ENCODE data around the gene SNRPE.

DNA sequence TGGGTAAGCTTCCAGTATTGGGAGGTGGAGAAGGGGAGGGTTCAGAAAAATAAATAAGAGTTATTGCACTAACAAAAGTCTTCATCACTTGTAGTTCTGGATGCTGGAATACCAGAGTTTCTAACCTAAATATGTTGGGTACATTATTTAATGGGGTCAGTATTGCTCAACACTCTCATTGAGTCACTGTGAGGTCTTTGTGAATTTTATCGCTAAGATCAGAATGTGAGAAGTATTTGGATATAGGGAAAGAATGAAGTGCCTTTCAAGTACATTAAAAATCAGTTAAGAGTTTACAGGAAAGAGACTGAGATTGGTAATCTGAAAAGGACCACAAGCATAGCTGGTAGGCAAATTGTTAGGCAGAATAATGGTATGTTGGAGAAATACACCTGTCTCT, 8.8 kb downstream of the SNRPE start:
- TF ChIP-seq, protein P1, sequence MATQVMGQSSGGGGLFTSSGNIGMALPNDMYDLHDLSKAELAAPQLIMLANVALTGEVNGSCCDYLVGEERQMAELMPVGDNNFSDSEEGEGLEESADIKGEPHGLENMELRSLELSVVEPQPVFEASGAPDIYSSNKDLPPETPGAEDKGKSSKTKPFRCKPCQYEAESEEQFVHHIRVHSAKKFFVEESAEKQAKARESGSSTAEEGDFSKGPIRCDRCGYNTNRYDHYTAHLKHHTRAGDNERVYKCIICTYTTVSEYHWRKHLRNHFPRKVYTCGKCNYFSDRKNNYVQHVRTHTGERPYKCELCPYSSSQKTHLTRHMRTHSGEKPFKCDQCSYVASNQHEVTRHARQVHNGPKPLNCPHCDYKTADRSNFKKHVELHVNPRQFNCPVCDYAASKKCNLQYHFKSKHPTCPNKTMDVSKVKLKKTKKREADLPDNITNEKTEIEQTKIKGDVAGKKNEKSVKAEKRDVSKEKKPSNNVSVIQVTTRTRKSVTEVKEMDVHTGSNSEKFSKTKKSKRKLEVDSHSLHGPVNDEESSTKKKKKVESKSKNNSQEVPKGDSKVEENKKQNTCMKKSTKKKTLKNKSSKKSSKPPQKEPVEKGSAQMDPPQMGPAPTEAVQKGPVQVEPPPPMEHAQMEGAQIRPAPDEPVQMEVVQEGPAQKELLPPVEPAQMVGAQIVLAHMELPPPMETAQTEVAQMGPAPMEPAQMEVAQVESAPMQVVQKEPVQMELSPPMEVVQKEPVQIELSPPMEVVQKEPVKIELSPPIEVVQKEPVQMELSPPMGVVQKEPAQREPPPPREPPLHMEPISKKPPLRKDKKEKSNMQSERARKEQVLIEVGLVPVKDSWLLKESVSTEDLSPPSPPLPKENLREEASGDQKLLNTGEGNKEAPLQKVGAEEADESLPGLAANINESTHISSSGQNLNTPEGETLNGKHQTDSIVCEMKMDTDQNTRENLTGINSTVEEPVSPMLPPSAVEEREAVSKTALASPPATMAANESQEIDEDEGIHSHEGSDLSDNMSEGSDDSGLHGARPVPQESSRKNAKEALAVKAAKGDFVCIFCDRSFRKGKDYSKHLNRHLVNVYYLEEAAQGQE (IDR thresholded peaks at IDR 0.05; ENCODE audit: insufficient read depth in 1 of 2, low read depth in 2 of 2, low read length in 2 of 2): no peak
- TF ChIP-seq TAF1 (IDR thresholded peaks at IDR 0.05; ENCODE audit: borderline replicate concordance, insufficient read depth, low read length) (no peak), POLR2AphosphoS5 (IDR thresholded peaks at IDR 0.05; ENCODE audit: low read depth, low read length) (no peak), SIN3A (IDR thresholded peaks at IDR 0.05; ENCODE audit: borderline replicate concordance, insufficient read depth, low read length) (no peak)
